NCI-H1105 treated with DMSO at 0.1 percent for 48 hours (cell line): ENCODE measurements around the gene CTR9.

Experiments used
- DNase-seq: peaks from one replicate; lab custom pipeline; 2025; lab: John Stamatoyannopoulos, UW

The CTR9 gene

DNA sequence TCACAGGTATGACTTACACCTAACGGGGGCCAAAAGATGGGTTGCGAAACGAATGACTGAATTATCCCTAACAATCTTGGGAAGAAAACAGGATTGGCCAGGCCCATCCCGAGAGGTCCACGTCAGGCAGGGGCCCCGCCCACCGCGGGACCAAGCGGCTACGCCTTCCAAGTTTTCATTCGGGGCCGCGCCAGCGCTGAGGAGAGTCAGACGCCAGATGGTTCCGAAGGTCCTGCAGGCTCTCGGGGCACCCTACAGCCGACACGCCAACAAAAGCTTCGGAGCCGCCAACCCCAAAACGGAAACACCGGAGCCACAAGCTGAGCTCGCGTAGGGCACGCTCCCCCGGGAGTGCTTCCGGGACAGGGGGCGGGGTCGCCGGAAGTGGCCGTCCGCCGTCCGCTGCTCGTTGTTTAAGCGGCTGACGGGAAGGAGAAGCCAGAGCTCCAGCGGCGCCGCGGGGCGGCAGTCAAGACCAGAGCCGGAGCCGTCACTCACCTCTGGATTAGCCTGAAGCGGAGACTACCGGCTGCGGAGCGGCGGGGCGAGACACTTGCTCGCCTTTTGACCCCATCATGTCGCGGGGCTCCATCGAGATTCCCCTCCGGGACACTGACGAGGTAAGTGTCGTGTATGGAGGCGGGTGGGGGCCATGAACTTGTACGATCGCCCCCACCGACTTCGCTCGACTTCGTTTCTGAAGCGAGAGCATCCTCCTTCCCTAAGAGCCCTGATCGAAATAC, at the start of gene CTR9:
Gene CTR9 (plus strand): TSS at position 409 of the 743 bp plus-strand sequence. CDS start 167 bp downstream, at position 576.
- DNase-seq: peak; percentile 96

DNA sequence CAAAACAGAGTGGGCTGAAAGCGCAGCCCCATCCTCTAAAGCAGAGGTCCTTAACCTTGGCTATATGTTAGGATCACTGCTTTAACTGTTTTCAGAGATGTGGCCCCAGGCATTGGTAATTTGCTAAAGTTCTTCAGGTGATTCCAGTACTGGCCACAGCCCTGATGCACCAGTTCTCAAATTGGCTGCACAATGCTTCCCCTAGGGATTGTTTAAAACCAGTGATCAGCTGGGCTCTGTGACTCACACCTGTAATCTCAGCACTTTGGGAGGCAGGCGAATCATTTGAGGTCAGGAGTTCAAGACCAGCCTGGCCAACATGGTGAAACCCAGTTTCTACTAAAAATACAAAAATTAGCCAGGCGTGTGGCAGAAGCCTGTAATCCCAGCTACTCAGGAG, 49.1 kb upstream of the CTR9 start:
- DNase-seq: no peak

DNA sequence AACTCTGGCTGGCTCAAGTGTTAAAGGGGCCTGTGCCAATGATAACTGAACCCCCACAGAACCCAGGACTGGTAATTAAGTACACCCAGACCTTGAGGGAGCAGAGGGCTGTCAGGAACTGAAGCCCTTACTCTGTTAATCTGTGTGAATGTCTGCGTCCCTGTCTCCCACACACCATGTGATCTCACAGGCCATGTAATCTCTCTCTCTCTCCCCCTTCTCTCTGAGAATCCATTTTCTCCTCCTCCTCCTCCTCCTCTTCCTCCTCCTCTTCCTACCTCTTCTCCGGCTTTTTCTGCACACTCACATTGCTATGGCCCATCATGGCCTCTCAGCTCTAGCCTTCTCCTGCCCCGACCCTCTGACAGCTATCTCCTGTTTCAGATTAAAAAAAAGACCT, 42.9 kb upstream of the CTR9 start:
- no peak for DNase-seq

DNA sequence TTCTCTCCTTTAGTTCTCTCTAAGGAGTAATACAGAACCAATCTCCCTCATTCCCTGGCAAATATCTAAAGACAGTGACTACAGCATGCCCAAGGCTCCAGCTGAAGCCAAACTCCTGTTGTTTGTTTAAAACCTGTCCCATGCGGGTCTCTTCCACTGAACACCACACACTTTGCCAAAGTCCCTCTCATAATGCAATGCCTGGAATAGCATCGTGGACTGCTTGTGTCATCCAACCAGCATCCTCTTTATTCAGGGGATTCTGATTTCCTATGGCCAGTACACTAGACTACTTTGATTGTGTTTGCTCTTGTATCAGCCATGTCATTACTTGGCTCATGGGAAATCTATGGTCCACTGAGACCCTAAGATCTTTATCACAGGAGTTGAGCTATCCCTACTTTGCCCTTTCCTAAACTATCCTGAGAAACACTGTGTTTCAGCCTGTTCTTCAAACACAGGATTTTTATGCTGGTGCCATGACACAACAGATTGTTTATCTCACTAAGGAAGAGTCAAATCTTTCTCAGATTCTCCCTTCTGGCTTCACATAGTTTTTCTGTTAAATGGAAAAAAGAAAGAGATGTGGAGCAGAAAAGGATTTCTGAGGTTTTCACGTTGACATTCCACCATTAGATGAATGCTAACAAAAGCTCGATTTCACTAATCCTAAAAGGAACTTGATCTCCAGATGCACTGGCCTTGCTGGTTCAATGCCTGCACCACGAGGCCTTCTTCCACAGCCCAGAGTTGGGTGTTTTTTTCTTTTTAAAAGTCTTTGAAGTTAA, 41.6 kb upstream of the CTR9 start:
- DNase-seq: no peak

DNA sequence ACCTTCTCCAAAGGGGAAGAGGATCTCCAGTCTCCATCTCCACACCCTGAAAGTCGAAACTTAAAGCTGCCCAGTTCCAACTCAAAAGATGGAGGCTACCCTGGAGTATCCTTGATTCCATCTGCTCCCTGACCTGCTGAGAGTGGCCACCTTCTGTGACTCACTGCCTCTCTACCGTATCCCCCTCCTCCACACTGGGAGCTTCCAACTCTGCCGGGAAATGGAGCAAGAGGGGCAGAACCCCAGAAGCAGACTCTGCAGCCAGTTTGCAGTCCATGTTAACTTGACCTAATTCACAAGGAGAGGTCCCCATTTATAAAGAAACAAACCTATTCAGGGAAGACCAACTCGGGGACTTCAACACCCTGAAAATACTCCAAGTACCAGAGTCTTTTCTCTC, 35.5 kb upstream of the CTR9 start:
- no peak for DNase-seq

DNA sequence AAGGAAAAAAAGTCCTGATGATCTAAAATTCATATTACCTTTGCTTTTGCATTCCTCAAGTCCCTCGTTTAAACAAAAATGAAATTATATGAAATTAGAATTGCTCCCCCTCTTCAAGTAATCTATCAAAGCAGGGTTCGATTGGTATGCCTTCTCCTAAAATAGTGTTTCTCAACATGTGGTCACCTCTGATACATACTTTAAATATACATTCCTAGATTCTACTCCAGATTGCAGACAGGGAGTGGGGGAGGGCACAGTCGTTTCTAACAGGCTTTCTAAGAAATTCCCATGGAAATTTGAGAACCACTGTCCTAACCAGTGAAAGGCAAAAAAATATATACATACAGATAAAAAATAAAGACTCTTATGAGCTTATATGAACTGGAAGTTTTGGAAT, 34.9 kb upstream of the CTR9 start:
- DNase-seq: no peak

DNA sequence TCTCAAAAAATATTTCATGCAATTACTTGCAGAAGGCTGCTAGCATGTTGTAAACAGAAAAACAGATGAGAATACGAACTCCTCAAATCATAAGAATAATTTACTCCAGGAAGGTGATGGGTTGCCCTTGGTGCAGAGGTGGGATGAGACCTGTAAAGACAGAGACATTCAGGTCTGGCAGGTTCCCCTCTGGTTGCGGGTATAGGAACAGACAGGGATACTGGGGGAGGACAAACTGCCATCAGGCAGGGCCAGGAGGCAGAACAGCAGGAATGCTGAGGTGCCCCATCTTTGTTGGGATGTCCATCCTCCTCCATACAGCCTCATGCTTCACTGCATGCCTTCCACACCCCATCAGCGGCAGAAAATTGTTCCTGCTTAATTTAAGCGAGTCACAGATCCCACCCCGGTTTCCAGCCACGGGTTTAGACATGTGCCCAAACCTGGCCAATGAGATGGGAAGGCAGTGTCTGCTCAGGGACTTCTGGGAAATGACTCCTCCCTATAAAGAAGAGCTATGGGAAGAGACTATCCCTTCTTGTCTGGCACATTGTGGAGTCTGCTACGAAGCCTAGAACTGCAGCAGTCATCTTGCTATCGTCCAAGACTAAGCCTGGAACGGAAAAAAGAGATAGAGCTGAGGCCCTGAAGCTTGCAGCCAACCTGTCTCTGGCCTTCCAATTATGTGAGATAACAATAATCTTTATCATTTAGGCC, 34.3 kb upstream of the CTR9 start:
- no peak for DNase-seq

DNA sequence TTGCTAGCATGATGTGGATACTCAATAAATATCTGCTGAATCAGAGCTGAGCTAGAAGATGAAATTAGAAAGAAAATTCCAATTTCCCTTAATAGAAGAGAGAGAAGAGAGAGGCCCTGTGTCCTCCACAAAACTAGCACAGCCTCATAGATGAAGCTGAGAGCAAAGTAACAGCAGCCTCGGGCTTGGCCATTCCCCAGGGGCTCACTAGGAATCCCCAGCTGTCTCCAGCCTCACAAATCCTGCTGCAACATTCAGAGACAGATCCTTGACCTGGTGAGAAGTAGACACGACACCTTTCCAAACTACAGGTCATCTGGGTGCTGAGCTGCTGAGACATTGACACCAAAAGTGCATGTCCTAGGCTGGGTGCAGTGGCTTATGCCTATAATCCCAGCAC, 31.4 kb upstream of the CTR9 start:
- DNase-seq: no peak

DNA sequence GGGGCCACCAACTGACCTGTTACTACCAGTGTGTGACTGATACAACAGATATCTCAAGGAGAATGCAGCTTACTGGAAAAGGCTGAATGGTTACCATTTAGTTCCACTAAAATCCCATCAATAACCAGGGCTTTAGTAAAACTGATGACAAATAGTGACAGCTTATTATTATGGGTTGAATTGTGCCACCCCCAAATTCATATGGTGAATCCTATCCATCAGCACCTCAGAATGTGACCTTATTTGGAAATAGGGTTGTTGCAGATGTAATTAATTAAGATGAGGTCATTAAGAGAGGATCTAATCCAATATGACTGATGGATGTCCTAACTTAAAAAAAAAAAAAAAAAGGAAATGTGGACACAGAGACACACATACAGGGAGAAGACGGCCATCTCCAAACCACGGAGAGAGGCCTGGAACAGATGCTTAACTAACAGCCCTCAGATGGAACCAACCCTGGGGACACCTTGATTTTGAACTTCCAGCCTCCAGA, 30.1 kb upstream of the CTR9 start:
- DNase-seq: no peak

DNA sequence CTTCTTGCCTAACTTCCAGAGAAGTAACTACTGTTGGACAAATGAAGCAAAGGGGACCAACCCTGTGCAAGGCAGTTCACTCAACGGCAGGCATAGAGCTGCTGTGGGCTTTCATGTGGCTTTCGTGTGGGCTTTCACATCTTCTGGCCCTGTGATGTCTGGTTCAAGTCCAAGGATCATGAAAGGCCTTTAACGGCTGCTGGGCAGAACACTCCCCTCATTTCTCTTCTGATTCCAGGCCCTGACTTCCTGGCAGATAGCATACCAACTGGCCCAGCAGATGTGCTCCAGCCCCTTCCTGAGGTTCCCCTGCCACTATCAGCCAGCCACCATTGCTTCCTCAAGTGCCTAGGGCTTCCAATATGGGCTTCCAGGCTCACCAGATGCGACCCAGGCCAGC, 28.7 kb upstream of the CTR9 start:
- DNase-seq: no peak

DNA sequence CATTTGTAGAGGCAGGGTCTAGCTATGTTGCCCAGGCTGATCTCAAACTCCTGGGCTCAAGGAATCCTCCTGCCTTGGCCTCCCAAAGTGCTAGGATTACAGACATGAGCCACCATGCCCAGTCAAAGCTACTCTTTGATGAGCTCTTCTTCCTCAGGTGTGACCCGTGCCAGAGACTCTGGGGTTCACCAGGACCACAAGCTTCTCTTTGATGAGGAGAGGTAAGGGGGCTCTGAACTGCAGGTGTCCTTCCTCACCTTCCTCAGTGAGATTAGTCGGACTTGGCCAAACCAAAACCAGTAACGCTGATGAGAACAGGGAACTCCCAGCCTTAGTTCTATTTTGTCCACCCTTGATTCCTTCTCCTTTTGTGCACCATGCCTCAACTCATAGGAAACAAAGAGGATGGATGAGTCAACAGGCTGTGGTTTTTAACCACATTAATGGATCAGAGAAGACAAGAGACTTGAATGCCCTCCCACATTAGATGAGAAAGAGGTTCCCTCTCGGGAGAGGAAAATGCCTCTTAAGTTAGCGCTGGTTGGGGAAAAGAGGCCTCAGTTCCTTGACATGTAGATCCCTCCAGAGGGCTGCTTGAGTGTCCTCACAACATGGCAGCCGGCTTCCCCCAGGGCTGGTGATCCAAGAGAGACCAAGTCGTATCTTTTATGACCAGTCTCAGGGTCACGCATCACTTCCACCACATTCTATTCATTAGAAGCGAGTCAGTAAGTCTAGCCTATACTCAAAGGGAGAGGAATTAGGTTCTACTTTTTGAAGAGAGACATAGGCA, 25.7 kb upstream of the CTR9 start:
- no peak for DNase-seq

DNA sequence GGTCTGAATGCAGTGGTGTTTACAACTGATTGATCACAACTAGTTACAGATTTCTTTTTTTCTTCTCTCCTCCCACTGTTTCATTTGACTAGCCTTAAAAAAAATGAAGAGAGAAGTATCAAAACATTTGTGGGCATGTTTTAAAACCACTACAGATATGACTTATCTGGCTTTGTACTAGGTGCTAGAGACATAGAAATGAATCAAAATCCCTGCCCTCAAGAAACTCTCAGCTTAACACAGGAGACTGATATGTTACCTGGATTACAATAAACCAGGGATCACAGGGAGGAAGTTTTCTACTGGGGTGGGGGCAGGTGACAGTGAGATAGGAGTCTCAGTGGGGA, 25.2 kb upstream of the CTR9 start:
- DNase-seq: no peak

DNA sequence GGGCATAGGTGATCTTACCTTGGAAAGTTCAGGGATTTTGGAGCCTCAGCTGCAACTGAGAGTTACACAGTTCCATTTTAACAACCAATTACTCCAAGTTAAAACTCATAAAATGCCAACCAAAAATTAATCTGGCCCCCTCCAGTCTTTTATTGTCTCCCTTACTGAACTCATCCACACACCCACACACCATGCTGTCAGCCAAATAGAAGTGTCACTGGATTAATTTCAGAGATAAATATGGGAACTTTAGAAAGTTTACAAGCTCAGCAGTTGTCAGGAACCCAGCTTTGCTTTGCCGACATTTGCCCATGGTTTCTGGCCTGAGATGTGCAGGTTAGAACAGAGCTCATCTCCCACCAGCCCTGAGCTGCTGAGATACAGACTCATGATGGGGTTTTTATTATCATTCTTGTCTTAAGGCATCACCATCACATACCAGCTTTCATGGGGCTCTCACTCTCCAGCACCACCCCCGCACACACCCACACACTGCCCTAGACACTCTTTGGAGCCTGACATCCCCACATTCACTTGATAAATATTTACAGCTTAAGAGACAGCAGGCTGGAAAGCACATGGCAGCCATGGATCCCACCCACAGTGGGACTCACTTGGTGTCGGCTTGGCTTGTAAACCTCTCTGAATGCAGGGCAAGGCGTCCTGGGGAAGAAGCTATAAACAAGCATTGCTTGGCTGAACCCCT, 23.7 kb upstream of the CTR9 start:
- no peak for DNase-seq

DNA sequence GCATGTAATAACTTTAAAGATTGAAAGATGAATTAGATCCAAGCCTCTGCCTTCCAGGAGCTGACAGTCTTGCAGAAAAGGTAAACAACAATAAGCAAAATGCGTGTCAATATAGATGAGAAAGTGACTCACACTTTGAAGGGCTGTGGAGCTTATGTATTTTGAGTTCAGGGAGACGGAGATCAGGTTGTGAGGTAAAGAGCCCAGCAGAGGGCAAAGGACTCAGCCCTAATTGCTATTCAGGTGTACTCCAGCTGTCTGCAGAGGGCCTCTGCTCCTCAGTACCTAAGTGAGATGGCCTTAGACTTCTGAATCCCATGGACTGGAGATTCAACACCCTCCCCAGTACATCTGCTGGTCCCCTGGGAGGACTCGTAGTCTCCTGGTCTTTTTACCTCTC, 22.9 kb upstream of the CTR9 start:
- no peak for DNase-seq

DNA sequence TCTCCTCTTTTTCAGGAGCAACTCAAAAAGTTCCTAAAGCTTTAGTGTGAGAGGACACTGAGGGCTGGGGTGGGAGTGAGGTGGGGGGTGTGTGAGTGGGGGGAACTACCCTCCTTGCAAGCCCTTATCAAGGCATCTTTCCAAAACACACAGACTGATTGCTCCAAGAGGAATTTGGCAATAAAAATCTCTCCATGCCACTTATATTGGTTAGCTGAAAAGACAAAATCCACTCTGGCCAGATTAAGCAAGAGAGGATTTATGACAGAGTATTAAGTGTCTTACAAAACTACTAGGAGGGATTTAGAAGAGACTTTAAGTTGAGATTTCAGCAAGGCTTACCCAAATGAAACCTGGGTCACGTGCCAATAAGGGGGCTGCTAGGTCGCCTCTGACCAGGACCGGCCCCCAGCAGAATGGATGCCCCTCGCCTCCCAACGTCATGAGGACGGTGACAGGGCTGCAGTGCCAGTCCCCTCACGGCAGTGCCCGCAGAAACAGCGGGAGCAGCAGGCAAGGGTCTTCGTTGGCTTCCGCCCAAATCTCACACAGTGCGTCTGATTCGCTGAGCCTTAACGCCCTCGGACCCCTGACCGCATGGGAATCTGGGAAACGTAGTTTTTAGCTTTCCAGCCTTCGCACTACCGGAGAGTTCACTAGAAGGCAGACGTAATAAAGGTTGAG, 22.1 kb upstream of the CTR9 start:
- DNase-seq: no peak

DNA sequence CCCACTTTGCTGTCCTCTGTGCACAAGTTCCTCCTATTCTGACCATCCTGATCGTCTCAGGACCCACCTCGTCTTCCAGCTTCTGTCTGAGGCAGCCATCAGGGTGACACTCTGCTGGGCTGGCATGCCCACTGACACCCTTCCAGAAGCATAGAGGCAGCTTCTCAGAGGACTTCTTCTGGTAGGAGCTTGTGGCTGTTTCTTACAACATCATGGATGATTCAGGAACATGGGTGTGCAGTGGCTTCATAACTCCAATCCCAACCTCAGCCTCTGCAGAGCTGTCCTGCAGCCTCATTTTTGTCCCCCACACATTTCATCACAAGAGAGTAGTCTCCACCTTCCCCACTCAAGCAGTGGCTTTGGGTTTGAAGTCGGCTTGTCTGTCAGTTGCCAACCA, 20.9 kb upstream of the CTR9 start:
- DNase-seq: no peak

DNA sequence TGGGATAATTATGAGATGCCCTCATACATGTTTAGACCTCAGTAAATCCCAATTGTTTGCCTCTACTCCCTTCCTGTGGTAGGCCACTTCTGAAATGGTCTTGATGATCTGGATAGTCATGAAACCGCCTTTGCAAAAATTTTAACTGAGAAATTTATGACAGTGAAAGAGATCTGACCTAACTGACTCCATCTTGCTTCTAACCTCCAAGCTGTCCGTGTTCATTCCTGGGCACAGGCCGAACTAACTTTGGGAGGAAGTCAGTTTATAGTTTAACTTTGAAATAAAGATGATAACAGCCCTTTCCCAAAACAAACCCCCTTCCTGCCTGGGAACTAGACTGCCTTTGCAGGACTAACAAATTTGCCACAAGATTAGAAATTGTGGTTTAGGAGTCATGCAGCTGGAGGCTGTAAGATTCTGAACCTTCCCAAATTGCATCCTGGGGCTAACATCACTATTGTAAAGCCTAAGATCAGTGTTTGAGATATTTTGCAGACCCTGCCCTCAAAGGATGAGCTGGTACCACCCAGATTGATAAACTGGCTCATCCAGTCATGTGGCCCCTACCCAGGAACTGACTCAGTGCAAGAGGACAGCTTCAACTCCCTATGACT, 19.9 kb upstream of the CTR9 start:
- DNase-seq: no peak

DNA sequence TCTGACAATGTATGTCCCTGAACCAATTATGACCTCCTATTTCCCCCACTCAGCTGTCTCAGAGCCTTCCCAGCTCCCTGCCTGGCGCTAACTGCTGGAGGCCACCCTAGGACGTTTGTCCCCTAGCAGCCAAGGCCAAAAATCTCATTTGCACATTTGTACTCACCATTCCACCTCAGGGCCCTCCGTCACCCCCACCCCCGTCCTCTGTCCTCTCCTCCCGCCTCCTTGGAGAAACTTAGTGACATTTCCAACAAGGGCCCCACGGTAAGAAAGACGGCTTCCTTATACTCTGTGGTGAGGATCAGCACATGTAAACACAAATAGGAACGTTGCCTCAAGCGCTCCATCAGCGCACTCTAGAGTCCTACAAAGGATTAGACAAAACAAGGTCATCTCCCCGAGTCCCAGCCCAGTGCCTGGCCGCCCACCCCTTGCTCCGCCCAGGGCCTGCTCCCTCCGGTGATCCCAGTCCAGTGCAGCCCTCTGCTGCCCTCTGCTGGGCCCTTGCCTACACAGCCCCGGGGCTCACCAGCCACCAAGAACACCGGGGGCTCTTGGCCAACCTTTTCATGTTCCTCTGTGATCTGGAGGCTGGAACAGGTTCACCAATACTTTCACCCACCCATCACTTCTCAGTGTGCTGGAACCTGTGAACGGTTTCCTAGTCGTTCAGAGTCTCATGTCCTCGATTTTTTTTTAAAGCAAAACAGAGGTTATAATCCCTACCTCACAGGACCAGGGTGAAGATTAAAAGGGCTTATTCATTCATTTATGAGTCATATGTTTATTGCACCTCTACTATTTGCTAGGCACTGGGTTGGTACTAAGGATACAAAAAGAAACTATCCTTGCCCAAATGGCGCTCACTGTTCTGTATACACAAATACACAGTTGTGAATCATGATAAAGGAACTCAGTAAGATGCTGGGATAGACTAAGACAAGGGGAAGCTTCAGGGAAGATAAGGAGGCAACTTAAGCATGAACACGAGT, 15.3 kb upstream of the CTR9 start:
- DNase-seq: peak; percentile 84
